Activated T-helper 17 cell treated with anti-CD3 and anti-CD28 coated beads, Interleukin-2, amount 50 U/mL, for 72 hours (primary cell): ENCODE data around the gene SPRN. TPM values are rescaled to one million over a fixed set of nuclear protein-coding genes. Genes with fewer than 3 reads are reported as not detected.
"Not testable (repeated sequence)": the region's sequence is repeated elsewhere in the genome, so short reads cannot be mapped to it uniquely, and the experiment has no call there.

ENCODE experiments used
- ATAC-seq: fragments of 150-1000 bp; cut with Tn5 transposase; replicated peaks from 2 replicates; pipeline ENCODE4 v1.10.0; 2021; ENCODE audit warnings: mild to moderate bottlenecking, moderate library complexity
- H3K27ac Mint-ChIP-seq: one replicate; pipeline ENCODE4 v1.8.0; 2022; ENCODE audit warnings: mixed read lengths
- H3K27me3 Mint-ChIP-seq: one replicate; pipeline ENCODE4 v1.8.0; 2022; ENCODE audit warnings: mixed read lengths
- H3K36me3 Mint-ChIP-seq: one replicate; pipeline ENCODE4 v1.8.0; 2022; ENCODE audit warnings: low read depth, mild to moderate bottlenecking, mixed read lengths
- H3K4me1 Mint-ChIP-seq: one replicate; pipeline ENCODE4 v1.8.0; 2022; ENCODE audit warnings: mixed read lengths
- H3K4me3 Mint-ChIP-seq: one replicate; pipeline ENCODE4 v1.8.0; 2022; ENCODE audit warnings: mild to moderate bottlenecking, mixed read lengths
- H3K9me3 Mint-ChIP-seq: one replicate; pipeline ENCODE4 v1.8.0; 2022; ENCODE audit warnings: mixed read lengths
- total RNA-seq, 2 donors: library from RNA; stranded (reverse); gene quantifications; one replicate each; pipeline ENCODE4 v1.2.3, GENCODE V29; 2022

The SPRN gene
- total RNA-seq, 2 donors from 2014 or later = not detected

GRCh38 chr10:133448120-133448519 is 23.7 kb upstream of the SPRN start:
- ATAC-seq = no peak
- H3K27me3 Mint-ChIP-seq = no peaks in the 10 kb centered on the region
- H3K36me3 Mint-ChIP-seq = peaks cover 6% of the 10 kb centered on the region
- H3K4me1 Mint-ChIP-seq = peaks cover 15% of the 10 kb centered on the region
- H3K9me3 Mint-ChIP-seq = peaks cover 20% of the 10 kb centered on the region
- no peak overlapping the region for H3K27ac Mint-ChIP-seq
- no peak overlapping the region for H3K4me3 Mint-ChIP-seq

DNA sequence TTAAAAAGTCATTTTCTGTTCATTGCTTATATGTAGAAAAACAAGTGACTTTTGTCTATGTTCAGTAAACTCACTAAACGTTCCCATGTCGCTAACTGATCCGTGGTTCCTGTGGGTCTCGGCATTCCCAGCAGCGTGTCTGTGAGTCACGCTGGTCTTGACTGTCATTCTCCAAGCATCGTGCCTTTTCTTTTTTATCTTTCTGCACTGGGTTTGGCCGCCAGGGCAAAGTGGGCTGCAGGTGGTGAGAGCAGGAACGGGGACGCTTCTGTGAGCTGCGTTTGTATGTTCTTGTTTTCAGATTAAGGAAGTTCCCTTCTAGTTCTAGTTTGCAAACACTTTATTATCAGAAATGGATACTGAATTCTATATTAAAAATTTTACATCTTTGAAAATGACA is 22.6 kb upstream of the SPRN start:
- no peaks in the 10 kb centered on the region for H3K27me3 Mint-ChIP-seq
- H3K9me3 Mint-ChIP-seq = peaks cover 20% of the 10 kb centered on the region
- no peak overlapping the region for H3K4me3 Mint-ChIP-seq
- H3K36me3 Mint-ChIP-seq = peaks cover 6% of the 10 kb centered on the region
- peaks cover 24% of the 10 kb centered on the region for H3K4me1 Mint-ChIP-seq
- ATAC-seq = no peak
- no peak overlapping the region for H3K27ac Mint-ChIP-seq

DNA sequence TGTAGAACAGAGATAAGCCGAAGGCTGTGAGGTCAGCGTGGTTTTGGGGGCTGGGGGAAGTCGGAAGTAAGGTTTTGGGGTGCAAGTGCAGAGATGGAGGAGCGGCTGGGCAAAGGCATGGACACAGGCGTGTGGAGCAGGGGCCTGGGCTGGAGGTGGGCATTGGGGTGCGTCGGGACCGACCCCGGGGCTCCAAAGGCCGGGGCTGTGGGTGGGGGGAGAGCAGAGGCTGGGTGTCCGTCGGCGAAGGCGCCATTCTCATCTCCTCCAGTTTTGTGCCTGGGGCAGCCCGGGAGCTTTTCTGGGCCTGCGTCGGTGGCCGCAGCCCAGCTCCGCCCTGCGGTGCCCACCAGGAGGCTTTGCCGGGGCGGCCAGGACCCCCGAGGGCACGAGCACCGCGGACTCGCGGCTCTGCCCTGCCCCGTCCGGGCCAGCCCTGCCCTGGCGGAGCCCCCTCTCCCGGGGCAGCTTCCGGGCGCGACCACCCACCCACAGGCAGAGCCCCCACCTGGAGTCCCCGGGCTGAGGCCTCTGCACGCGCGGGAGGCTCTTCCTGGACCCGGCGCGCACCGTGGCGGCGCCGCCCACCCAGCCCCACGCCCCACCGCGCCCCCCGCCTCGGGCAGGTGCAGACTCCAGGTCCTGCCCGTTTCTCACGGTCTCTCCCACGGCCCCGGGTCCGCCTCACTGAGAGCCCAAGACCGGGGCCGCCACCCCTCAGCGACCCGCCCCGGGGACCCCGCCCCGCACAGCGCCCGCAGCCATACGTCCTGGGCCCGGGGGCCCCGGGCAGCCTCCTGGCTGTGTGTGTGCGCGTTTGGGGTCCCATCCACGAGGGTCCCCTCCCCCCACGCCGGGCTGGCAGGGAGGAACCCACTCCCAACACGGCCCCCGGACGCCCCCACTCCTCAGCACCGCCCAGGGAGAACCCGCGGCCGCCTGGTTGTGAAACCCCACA is 21.6 kb upstream of the SPRN start:
- ATAC-seq = no peak
- H3K9me3 Mint-ChIP-seq = peaks cover 20% of the 10 kb centered on the region
- H3K4me3 Mint-ChIP-seq = no peak overlapping the region
- peaks cover 6% of the 10 kb centered on the region for H3K36me3 Mint-ChIP-seq
- peaks cover 24% of the 10 kb centered on the region for H3K4me1 Mint-ChIP-seq
- no peaks in the 10 kb centered on the region for H3K27me3 Mint-ChIP-seq
- no peak overlapping the region for H3K27ac Mint-ChIP-seq

DNA sequence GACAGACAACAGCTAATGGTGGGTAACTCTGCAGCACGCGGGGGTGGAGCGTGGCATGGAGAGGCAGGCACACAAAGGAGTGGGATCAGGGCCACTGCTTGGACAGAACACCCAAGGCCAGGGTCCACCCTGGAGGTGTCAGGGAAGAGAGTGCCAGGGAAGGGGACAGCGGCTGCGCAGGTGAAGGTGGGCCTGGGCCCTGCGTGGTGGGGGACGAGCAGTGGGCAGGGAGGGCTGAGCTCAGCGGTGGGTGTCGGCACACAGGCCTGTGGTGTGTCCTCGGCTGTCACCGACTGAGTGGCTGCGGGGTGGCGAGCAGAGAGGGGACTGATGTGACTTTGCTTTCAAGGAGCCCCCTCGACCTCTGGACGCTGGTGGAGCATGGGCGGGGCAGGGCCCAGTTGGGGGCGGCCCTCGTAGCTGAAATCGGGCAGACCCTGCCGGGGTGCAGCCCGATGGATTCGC is 20.9 kb upstream of the SPRN start:
- H3K36me3 Mint-ChIP-seq = peaks cover 6% of the 10 kb centered on the region
- peaks cover 20% of the 10 kb centered on the region for H3K9me3 Mint-ChIP-seq
- no peak overlapping the region for H3K27ac Mint-ChIP-seq
- H3K4me3 Mint-ChIP-seq = no peak overlapping the region
- peaks cover 24% of the 10 kb centered on the region for H3K4me1 Mint-ChIP-seq
- ATAC-seq = no peak
- no peaks in the 10 kb centered on the region for H3K27me3 Mint-ChIP-seq

DNA sequence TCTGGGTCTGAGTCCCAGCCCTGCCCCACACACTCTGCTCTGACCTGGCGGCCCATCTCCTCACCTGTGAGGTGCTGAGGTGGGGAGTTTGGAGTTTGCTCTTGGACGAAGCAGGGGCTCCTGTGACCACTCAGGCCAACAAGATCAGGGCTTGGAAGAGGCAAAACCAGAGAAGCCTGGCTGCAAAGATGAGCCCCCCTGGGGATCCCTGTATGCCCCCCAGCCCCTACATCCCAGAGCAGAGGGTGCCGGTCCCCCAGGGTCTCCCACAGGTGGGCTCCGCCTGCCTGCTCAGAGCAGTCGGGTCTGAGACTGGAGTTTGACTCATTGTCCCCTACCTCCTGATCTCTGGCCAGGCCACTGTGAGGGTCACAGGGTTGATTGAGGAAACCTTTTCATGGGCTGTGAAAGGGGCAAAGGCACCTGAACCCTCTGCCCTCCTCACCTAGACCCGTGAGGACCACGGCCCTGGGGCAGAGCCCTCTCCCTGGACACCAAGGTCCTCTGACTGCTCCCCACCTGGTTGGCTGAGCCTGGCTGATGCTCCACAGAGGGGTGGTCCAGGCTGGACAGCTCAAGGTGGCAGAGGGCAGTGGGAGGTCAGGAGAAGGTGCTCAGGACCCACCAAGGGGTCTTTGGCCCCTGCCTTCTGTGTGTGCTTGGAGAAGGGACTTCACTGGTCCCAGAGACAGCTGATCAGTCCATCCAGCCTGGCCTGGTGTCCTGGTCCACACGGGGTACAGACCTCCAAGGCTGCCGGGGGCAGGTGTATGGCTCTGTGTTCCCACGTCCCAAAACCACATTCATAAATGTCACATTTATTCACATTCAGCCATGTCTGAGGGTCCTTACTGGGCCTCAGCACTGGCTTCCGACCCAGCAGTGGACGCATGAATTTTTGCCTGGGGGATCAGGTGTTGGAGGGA is 20.2 kb upstream of the SPRN start:
- no peak overlapping the region for H3K27ac Mint-ChIP-seq
- H3K9me3 Mint-ChIP-seq = peaks cover 20% of the 10 kb centered on the region
- no peaks in the 10 kb centered on the region for H3K27me3 Mint-ChIP-seq
- ATAC-seq = no peak
- H3K36me3 Mint-ChIP-seq = peaks cover 6% of the 10 kb centered on the region
- no peak overlapping the region for H3K4me3 Mint-ChIP-seq
- H3K4me1 Mint-ChIP-seq = peaks cover 24% of the 10 kb centered on the region

- H3K4me1 Mint-ChIP-seq = peaks cover 30% of the 10 kb centered on the region
- H3K27ac Mint-ChIP-seq = peak overlapping the region; percentile 83
These were observed 18.8 kb upstream of the SPRN start for GRCh38 chr10:133442967-133443924.

DNA sequence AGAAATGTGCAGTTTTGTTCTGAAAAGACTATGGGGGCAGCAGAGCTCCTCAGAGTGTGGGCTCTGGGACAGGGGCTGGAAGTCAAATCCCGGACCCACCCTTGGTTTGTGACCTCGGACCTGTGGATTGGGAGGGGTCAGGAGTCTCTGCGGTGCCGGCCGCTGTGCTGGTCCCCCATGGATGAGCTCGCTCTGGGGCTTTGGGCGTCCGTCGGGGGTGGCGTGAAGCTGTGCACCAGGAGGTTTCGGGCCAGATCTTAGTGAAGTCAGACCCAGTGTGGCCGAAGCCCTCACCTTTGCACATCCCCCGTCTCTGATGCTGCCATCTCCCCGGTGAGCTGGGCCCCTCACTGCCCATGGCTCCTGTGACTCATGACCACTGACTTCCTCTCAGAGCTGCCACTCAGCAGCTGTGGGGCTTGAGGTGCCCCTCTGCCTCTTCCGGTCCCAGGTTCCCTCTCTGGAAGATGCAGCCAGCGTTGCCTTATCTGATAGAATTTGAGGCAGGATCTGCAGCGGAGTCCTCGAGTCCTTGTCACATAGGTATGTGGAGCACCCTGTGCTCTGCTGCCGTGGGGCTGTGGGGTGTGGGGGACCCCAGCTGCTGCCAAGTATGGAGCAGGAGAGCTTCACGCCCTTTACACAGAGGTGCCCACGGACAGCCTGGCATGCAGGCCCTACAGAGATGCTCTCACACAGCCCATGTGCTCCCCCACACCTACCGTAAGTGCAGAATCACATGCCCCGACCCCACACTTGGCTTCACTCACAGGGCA is 18.0 kb upstream of the SPRN start:
- H3K36me3 Mint-ChIP-seq = peaks cover 6% of the 10 kb centered on the region
- peaks cover 6% of the 10 kb centered on the region for H3K9me3 Mint-ChIP-seq
- H3K4me1 Mint-ChIP-seq = peaks cover 30% of the 10 kb centered on the region
- H3K4me3 Mint-ChIP-seq = peak overlapping the region; percentile 69
- H3K27me3 Mint-ChIP-seq = no peaks in the 10 kb centered on the region
- peak; percentile 91 for ATAC-seq
- H3K27ac Mint-ChIP-seq = peak overlapping the region; percentile 83

More at GRCh38 chr10:133442967-133443924, 18.8 kb upstream of the SPRN start:
- Mint-ChIP-seq H3K27me3 (no peaks in the 10 kb centered on the region), H3K4me3 (peak overlapping the region; percentile 69), H3K36me3 (peaks cover 6% of the 10 kb centered on the region), H3K9me3 (peaks cover 10% of the 10 kb centered on the region)
- ATAC-seq = no peak

DNA sequence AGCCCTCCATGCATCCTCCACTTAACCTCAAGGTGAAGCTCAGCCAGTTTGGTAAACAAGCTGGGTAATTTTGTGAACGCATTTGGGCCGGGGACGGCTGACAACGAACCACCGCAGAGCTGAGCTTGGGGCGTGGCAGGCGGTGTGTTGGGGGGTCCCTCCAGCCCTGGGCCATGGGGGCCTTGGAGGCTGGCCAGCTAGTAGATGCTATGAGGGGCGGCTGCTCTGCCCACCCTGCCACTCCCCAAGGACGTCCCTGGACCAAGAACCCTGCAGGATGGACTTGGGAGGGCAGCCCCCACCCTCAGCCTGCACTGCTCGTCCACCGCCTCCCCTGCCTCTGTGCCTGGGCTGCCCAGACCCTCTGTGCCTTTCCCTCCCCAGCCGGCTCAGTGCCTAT is 17.4 kb upstream of the SPRN start:
- Mint-ChIP-seq H3K36me3 (peaks cover 3% of the 10 kb centered on the region), H3K27me3 (peaks cover 1% of the 10 kb centered on the region), H3K9me3 (peaks cover 3% of the 10 kb centered on the region), H3K4me3 (peak overlapping the region; percentile 69), H3K27ac (peak overlapping the region; percentile 83), H3K4me1 (peaks cover 28% of the 10 kb centered on the region)
- peak; percentile 22 for ATAC-seq

GRCh38 chr10:133441356-133441755 is 16.9 kb upstream of the SPRN start:
- H3K27ac Mint-ChIP-seq = peak overlapping the region; percentile 83
- H3K9me3 Mint-ChIP-seq, H3K27me3 Mint-ChIP-seq, H3K36me3 Mint-ChIP-seq, ATAC-seq: not testable (repeated sequence)
- H3K4me3 Mint-ChIP-seq = peak overlapping the region; percentile 69
- peaks cover 25% of the 10 kb centered on the region for H3K4me1 Mint-ChIP-seq

DNA sequence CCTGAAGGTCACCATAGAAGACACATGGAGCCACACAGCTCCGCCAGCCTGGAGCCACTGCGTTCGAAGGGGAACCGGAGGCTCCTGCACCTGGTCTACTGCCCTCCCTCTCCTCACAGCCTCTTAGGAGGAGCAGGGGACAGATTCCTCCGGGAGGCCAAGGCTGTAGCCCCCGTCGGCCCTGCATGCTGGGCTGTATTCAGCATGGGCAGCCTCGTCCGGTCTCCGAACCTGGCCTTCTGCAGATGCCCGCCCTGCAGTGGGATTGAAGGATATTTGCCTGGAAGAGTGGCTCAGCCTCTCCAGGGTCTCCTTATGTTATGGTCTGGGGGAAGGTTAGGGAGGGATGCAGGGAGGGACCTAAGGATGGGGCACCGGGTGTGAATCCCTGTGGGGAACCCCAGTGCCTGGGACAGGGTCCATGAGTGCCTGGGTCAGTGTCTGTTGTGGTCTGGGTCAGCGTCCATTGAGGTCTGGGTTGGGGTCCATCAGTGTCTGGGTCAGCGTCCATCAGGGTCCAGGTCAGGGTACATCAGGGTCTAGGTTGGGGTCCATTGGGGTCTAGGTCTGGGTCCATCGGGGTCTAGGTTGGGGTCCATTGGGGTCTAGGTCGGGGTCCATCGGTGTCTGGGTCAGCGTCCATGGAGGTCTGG is 16.3 kb upstream of the SPRN start:
- H3K4me3 Mint-ChIP-seq = no peak overlapping the region
- ATAC-seq = no peak
- H3K36me3 Mint-ChIP-seq = peaks cover 4% of the 10 kb centered on the region

GRCh38 chr10:133439517-133440461 is 15.4 kb upstream of the SPRN start:
- Mint-ChIP-seq H3K4me3 (peak overlapping the region; percentile 47), H3K9me3 (no peaks in the 10 kb centered on the region), H3K4me1 (peaks cover 25% of the 10 kb centered on the region), H3K36me3 (peaks cover 4% of the 10 kb centered on the region), H3K27ac (no peak overlapping the region), H3K27me3 (peaks cover 5% of the 10 kb centered on the region)
- no peak for ATAC-seq

More for the DNA sequence above, 16.3 kb upstream of the SPRN start:
- H3K27ac Mint-ChIP-seq = no peak overlapping the region
- H3K4me1 Mint-ChIP-seq = peaks cover 25% of the 10 kb centered on the region
- peaks cover 5% of the 10 kb centered on the region for H3K27me3 Mint-ChIP-seq
- H3K9me3 Mint-ChIP-seq = no peaks in the 10 kb centered on the region
